SK-N-SH (cell line): ENCODE measurements around the gene CCDC70.

Experiments
- CHD2 ChIP-seq: fragments of 150-350 bp; IDR thresholded peaks from 2 replicates; pipeline ENCODE4 v1.6.1; 2018; ENCODE audit warnings: low read length; ENCODE audit not compliant: partially characterized antibody
- EP300 ChIP-seq, 2 experiments: IDR thresholded peaks; 2 replicates each; pipeline versions ENCODE4 v1.4.0 to v1.6.1; 2012; ENCODE audit warnings: borderline replicate concordance in 1 of 2, low read depth in 1 of 2, low read length in 1 of 2
- EZH2phosphoT487 ChIP-seq: fragments of 200-600 bp; sonication (generic); IDR thresholded peaks from 2 replicates; pipeline ENCODE4 v1.6.1; 2017; ENCODE audit warnings: low read depth, mixed run types, mild to moderate bottlenecking, antibody characterized with exemption, moderate library complexity, borderline replicate concordance
- MXI1 ChIP-seq: IDR thresholded peaks from 2 replicates; pipeline ENCODE4 v1.6.1; 2012; ENCODE audit warnings: mild to moderate bottlenecking, low read depth, low read length, improper control_type of control experiment
- POLR2AphosphoS5 ChIP-seq: IDR thresholded peaks from 2 replicates; pipeline ENCODE4 v1.6.1; 2012; ENCODE audit warnings: low read depth, low read length
- RFX5 ChIP-seq: IDR thresholded peaks from 2 replicates; pipeline ENCODE4 v1.6.1; 2012; ENCODE audit warnings: mild to moderate bottlenecking, improper control_type of control experiment, low read length
- SIN3A ChIP-seq: IDR thresholded peaks from 2 replicates; pipeline ENCODE4 v1.6.1; 2012; ENCODE audit warnings: low read depth, mild to moderate bottlenecking, low read length, moderate library complexity, borderline replicate concordance
- SMC3 ChIP-seq: IDR thresholded peaks from 2 replicates; pipeline ENCODE4 v1.6.1; 2012; ENCODE audit warnings: low read depth, low read length, improper control_type of control experiment
- TAF1 ChIP-seq: IDR thresholded peaks from 2 replicates; pipeline ENCODE4 v1.6.1; 2012; ENCODE audit warnings: low read depth, mild to moderate bottlenecking, low read length, moderate library complexity, borderline replicate concordance
- YY1 ChIP-seq: IDR thresholded peaks from 2 replicates; pipeline ENCODE4 v1.4.0; 2012; ENCODE audit warnings: low read depth, mild to moderate bottlenecking
- TF ChIP-seq, protein P1 (sequence below): fragments of 200-600 bp; sonication (generic); IDR thresholded peaks from 2 replicates; pipeline ENCODE4 v1.6.1; 2017; ENCODE audit warnings: antibody characterized with exemption, mild to moderate bottlenecking, moderate library complexity
- TF ChIP-seq, protein P2 (sequence below): fragments of 150-350 bp; IDR thresholded peaks from 2 replicates; pipeline ENCODE4 v1.6.1; 2016; ENCODE audit warnings: mild to moderate bottlenecking, low read depth, low read length

DNA sequence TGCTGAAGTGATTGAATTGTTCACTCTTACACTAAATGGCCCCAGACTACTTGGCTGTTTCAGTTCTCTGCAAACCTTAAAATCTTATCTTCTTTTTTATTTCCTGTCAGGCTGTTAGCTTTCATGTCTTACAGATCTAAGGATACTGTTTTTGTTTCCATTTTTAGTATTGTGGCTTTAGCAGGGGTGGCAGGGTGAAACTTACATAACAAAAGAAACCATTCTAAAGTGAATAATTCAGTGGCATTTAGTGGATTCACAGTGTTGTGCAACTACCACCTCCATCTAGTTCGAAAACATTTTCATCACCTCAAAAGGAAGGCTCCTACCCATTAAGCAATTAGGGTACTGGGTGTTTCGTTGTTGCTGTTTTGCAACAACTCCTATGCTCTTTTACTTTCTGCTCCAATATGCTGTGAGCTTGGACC is 36.6 kb upstream of the CCDC70 start:
- TF ChIP-seq EP300 (IDR thresholded peaks at IDR 0.05; ENCODE audit: borderline replicate concordance in 1 of 2, low read depth in 1 of 2, low read length in 1 of 2), result no peak
- TF ChIP-seq SIN3A, result no peak
- TF ChIP-seq, protein P1, sequence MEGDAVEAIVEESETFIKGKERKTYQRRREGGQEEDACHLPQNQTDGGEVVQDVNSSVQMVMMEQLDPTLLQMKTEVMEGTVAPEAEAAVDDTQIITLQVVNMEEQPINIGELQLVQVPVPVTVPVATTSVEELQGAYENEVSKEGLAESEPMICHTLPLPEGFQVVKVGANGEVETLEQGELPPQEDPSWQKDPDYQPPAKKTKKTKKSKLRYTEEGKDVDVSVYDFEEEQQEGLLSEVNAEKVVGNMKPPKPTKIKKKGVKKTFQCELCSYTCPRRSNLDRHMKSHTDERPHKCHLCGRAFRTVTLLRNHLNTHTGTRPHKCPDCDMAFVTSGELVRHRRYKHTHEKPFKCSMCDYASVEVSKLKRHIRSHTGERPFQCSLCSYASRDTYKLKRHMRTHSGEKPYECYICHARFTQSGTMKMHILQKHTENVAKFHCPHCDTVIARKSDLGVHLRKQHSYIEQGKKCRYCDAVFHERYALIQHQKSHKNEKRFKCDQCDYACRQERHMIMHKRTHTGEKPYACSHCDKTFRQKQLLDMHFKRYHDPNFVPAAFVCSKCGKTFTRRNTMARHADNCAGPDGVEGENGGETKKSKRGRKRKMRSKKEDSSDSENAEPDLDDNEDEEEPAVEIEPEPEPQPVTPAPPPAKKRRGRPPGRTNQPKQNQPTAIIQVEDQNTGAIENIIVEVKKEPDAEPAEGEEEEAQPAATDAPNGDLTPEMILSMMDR, result no peak
- TF ChIP-seq MXI1, result no peak
- TF ChIP-seq TAF1, result no peak
- TF ChIP-seq, protein P2, sequence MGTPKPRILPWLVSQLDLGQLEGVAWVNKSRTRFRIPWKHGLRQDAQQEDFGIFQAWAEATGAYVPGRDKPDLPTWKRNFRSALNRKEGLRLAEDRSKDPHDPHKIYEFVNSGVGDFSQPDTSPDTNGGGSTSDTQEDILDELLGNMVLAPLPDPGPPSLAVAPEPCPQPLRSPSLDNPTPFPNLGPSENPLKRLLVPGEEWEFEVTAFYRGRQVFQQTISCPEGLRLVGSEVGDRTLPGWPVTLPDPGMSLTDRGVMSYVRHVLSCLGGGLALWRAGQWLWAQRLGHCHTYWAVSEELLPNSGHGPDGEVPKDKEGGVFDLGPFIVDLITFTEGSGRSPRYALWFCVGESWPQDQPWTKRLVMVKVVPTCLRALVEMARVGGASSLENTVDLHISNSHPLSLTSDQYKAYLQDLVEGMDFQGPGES, result no peak
- no peak for TF ChIP-seq SMC3
- TF ChIP-seq POLR2AphosphoS5, result no peak
- TF ChIP-seq YY1, result no peak
- no peak for TF ChIP-seq EZH2phosphoT487
- no peak for TF ChIP-seq RFX5
- no peak for TF ChIP-seq CHD2
